Upper lobe of left lung (tissue), 6 donors: ENCODE results near the gene UBQLN2. TPM values are rescaled to one million over a fixed set of nuclear protein-coding genes. Genes with fewer than 3 reads are reported as not detected.

ENCODE experiments used
- ATAC-seq, 2 donors: fragments of 200-7000 bp; cut with Tn5 transposase; one replicate each; pipeline ENCODE4 v1.9.1; 2022; ENCODE audit warnings: mild to moderate bottlenecking in 2 of 2, moderate library complexity in 2 of 2; ENCODE audit not compliant: low FRiP score in 2 of 2
- DNase-seq, 2 donors: peaks; one replicate each; pipeline ENCODE4 v3.0.0-alpha.2; 2019 to 2020
- H3K27ac ChIP-seq, 4 donors: fragments of 200-600 bp; sonication (generic); one replicate each; pipeline ENCODE4 v1.5.1; 2016 to 2019
- H3K27me3 ChIP-seq, 4 donors: fragments of 200-600 bp; sonication (generic); one replicate each; pipeline ENCODE4 v1.5.1; 2017 to 2019
- H3K36me3 ChIP-seq, 4 donors: fragments of 200-600 bp; sonication (generic); one replicate each; pipeline ENCODE4 v1.5.1; 2016 to 2019
- H3K4me1 ChIP-seq, 4 donors: fragments of 200-600 bp; sonication (generic); one replicate each; pipeline ENCODE4 v1.5.1; 2018 to 2019
- H3K4me3 ChIP-seq, 4 donors: fragments of 200-600 bp; sonication (generic); one replicate each; pipeline ENCODE4 v1.5.1; 2017 to 2019; ENCODE audit warnings: mild to moderate bottlenecking in 2 of 4, moderate library complexity in 1 of 4
- H3K9me3 ChIP-seq, 4 donors: fragments of 200-600 bp; sonication (generic); one replicate each; pipeline ENCODE4 v1.5.1; 2018 to 2019
- CTCF ChIP-seq, 6 experiments: fragments of 450-650 bp in 4 of 6; fragments of 200-600 bp in 2 of 6; sonication (generic) in 2 of 6; IDR thresholded peaks; one replicate each; pipeline ENCODE4 v1.5.1; 2016 to 2019; ENCODE audit warnings: antibody characterized with exemption in 6 of 6
- EP300 ChIP-seq, 4 donors: sonication (generic); formaldehyde crosslinking; IDR thresholded peaks; one replicate each; pipeline ENCODE4 v1.5.1; 2017; ENCODE audit warnings: antibody characterized with exemption in 4 of 4, control low read depth in 2 of 4
- POLR2A ChIP-seq, 4 donors: fragments of 450-650 bp; IDR thresholded peaks; one replicate each; pipeline ENCODE4 v1.5.1; 2016 to 2017; ENCODE audit warnings: antibody characterized with exemption in 4 of 4, mild to moderate bottlenecking in 2 of 4
- POLR2AphosphoS5 ChIP-seq, 2 donors: sonication (generic); formaldehyde crosslinking; IDR thresholded peaks; one replicate each; pipeline ENCODE4 v1.5.1; 2017; ENCODE audit warnings: antibody characterized with exemption in 2 of 2
- WGBS, 2 donors: methylation state at CpG; one replicate each; pipeline ENCODE4 v1.1.5; 2017 to 2018; 5-methylcytosine and 5-hydroxymethylcytosine counted together
- total RNA-seq, 6 donors: library from RNA; depleted of rRNA in 4 of 6; stranded (reverse); fragments of >200 nt in 4 of 6; gene quantifications; one replicate each; pipeline versions ENCODE4 v1.1.0 to v1.2.1, GENCODE V29; 2016 to 2021
- donor health status: DM: no; HTN: no; CAD: no; lungs with moderate emphysema.
- donor health status: DM: no; HTN: yes; CAD: no; lungs with severe emphysema.

Gene UBQLN2
- total RNA-seq, 6 donors from 2014 or later, result 19.8 to 31.2 (median 27.0) TPM

DNA sequence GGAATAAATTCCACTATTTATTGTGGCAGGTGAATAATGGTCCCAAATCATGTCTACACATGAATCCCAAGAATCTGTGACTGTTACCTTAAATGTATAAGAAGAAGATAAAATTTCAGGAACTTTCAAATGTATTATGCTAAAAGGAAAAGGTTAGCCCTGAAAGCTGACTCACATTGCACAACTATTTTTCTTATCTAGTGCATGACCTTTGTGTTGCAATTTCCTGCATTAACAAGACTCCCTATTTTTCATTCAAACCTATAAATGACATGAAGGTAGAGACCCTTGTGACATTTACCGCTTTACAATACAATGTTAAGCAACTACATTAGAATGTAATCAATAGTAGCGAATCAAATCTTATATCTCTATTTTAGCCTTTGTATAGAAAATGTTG lies 36.7 kb downstream of the UBQLN2 start:
- no peak for ATAC-seq
- H3K9me3 ChIP-seq, result no peaks in the 10 kb centered on the region
- WGBS, 2 donors, result 80 to 87% methylated on average over 2 of the region's 2 CpGs

DNA sequence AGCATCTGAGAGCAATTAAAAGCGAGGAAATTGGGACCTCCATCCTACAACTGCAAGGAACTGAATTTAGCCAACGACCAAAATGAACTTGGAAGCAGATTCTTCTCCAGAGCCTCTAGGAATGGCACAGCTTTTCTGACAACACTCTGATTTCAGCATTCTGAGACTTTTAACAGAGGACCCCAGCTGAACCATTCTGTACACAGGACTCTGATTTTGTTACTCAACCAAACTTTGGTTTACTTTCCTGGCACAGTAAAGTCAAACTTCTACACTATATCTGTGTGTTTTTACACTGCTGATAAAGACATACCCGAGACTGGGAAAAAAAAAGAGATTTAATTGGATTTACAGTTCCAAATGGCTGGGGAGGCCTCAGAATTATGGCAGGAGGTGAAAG lies 37.6 kb downstream of the UBQLN2 start:
- Histone ChIP-seq H3K4me1 (no peaks in the 10 kb centered on the region), H3K27me3 (no peaks in the 10 kb centered on the region), H3K4me3 (no peak overlapping the region), H3K9me3 (no peaks in the 10 kb centered on the region), H3K27ac (no peak overlapping the region), H3K36me3 (no peaks in the 10 kb centered on the region)
- no peak for ATAC-seq
- 63 to 97% methylated on average over 3 of the region's 3 CpGs for WGBS, 2 donors
- TF ChIP-seq CTCF (IDR thresholded peaks at IDR 0.05), result no peak
- TF ChIP-seq POLR2AphosphoS5 (IDR thresholded peaks at IDR 0.05), result no peak
- TF ChIP-seq EP300 (IDR thresholded peaks at IDR 0.05), result no peak
- no peak for TF ChIP-seq POLR2A (IDR thresholded peaks at IDR 0.05)
- DNase-seq, result no peak

More for the DNA sequence above, 36.7 kb downstream of the UBQLN2 start:
- Histone ChIP-seq H3K27me3 (no peaks in the 10 kb centered on the region), H3K4me1 (no peaks in the 10 kb centered on the region), H3K27ac (no peak overlapping the region), H3K36me3 (no peaks in the 10 kb centered on the region), H3K4me3 (no peak overlapping the region)
- TF ChIP-seq POLR2AphosphoS5 (IDR thresholded peaks at IDR 0.05), result no peak
- TF ChIP-seq CTCF (IDR thresholded peaks at IDR 0.05), result no peak
- TF ChIP-seq POLR2A (IDR thresholded peaks at IDR 0.05), result no peak
- TF ChIP-seq EP300 (IDR thresholded peaks at IDR 0.05), result no peak
- no peak for DNase-seq

- no peaks in the 10 kb centered on the region for H3K4me1 ChIP-seq
- H3K27me3 ChIP-seq, result no peaks in the 10 kb centered on the region
- H3K4me3 ChIP-seq, result no peak overlapping the region
- DNase-seq, result no peak
- no peak for ATAC-seq
- WGBS, 2 donors, result 89 to 100% methylated on average over 2 of the region's 2 CpGs
- peaks cover 0 to 14% (median 0%) of the 10 kb centered on the region in 4 donors for H3K9me3 ChIP-seq
- no peaks in the 10 kb centered on the region for H3K36me3 ChIP-seq
- TF ChIP-seq EP300 (IDR thresholded peaks at IDR 0.05) (no peak), POLR2AphosphoS5 (IDR thresholded peaks at IDR 0.05) (no peak), CTCF (IDR thresholded peaks at IDR 0.05) (no peak), POLR2A (IDR thresholded peaks at IDR 0.05) (no peak)
- no peak overlapping the region for H3K27ac ChIP-seq
These were observed 51.9 kb downstream of the UBQLN2 start for GRCh38 chrX:56615282-56615681.

Other genes starting within 250 kb of the UBQLN2 start
- gene NBDY, start 165.6 kb downstream of the UBQLN2 start, total RNA-seq, result 10 to 100 TPM in 5 of 6 donors, 1 to 10 TPM in 1; 9.4 to 34.2 (median 14.4) TPM